Measurements from ENCODE around the gene XIRP1. TPM values are rescaled to one million over a fixed set of nuclear protein-coding genes. Genes with fewer than 3 reads are reported as not detected.

Gene XIRP1
- total RNA-seq, 4 donors from 2014 or later, result 1.3 TPM; not detected in 3

DNA sequence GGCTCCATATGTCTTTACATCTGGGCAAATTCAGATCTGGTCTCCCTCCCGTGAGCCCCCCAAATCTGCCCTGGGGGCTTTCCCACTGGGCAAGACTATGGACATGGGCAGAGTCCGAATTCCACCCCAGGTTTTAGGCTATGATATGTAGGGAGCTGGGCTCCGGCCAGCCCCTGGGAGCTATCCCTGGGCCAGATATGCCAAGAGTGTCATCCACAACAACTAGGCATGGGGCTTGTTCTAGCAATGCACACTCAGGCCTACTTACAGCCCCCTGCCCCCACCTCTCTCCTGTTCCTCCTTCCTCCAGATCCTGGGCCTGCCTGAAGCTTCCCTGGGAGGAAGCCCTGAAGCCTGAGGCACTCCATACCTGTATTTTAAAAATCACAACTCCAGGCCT, 622 bp downstream of the XIRP1 start:
- Histone ChIP-seq H3K4me3 (no peak overlapping the region), H3K27ac (replicated peaks in 1 of 4) (no peak overlapping the region)
- WGBS, result 89% methylated on average over 3 of the region's 3 CpGs

GRCh38 chr3:39191111-39191510, 1.3 kb downstream of the XIRP1 start:
- 80% methylated on average over 1 of the region's 1 CpG for WGBS
- H3K4me3 ChIP-seq, result no peak overlapping the region

More for the DNA sequence above, 622 bp downstream of the XIRP1 start:
- intact Hi-C loops (cut with DNase I), result loop anchor here (5.0 kb wide), 2 partner anchors 79 to 96 kb away; no protein-coding TSS in a partner anchor
- H3K9me3 ChIP-seq, result no peaks in the 10 kb centered on the region
- TF ChIP-seq EP300 (IDR thresholded peaks at IDR 0.05) (no peak), CTCF (IDR thresholded peaks at IDR 0.05) (no peak), POLR2A (IDR thresholded peaks at IDR 0.05; ENCODE audit: low read depth) (no peak), POLR2AphosphoS5 (IDR thresholded peaks at IDR 0.05) (no peak)
- peaks cover 14 to 22% (median 16%) of the 10 kb centered on the region in 4 donors for H3K4me1 ChIP-seq
- no peak for DNase-seq (ENCODE audit: extremely low spot score)
- H3K27me3 ChIP-seq, result no peaks in the 10 kb centered on the region
- H3K36me3 ChIP-seq, result peaks cover 0 to 29% (median 0%) of the 10 kb centered on the region in 4 donors

DNA sequence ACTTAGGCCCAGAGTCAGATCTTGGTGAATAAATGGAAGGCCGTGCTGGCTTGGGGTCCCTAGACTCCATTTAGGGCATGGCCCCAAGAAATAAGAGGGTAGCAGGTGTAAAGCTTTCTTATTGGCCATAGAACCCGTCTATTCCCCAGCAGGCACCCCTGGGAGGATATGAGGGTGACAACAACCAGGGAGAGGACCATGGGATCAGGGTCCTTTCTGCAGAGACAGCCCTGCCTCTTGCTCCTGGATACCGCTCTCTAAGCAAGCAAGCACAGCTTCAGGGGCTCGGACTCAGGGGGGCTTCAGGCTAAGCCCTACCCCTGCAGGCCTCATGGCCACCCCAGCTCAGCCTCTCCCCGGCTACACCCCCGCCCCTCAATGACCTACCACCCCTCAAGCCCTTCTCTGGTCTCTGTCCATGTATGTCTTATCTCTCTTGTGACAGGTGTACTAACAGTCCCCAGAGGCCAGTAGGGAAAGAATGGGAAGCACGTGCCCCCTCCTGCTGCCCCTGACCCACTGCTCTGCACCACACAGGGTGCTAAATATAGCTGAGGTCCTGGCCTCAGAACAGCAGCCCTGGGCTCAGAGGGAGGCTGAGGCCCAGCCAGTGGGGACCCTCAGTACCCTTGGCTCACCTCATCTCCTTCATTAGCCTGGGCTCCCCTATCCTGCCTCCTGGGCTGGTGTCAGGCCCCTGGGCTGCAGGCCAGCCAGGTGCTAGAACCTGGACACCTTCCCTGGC, 1.9 kb downstream of the XIRP1 start:
- intact Hi-C loops (cut with DNase I), result loop anchor here (5.0 kb wide), 2 partner anchors 78 to 97 kb away; no protein-coding TSS in a partner anchor
- WGBS, result 70% methylated on average over 7 of the region's 7 CpGs
- H3K36me3 ChIP-seq, result peaks cover 0 to 42% (median 0%) of the 10 kb centered on the region in 4 donors
- no peak for DNase-seq (ENCODE audit: extremely low spot score)
- no peaks in the 10 kb centered on the region for H3K9me3 ChIP-seq
- H3K4me3 ChIP-seq, result no peak overlapping the region
- no peaks in the 10 kb centered on the region for H3K27me3 ChIP-seq
- TF ChIP-seq EP300 (IDR thresholded peaks at IDR 0.05), result no peak
- no peak for TF ChIP-seq POLR2AphosphoS5 (IDR thresholded peaks at IDR 0.05)
- TF ChIP-seq POLR2A (IDR thresholded peaks at IDR 0.05; ENCODE audit: low read depth), result no peak
- TF ChIP-seq CTCF (IDR thresholded peaks at IDR 0.05), result no peak
- H3K27ac ChIP-seq (replicated peaks in 1 of 4), result peak overlapping the region in 2 of 4 donors; percentile 13 to 27
- peaks cover 9 to 14% (median 9%) of the 10 kb centered on the region in 4 donors for H3K4me1 ChIP-seq

More at GRCh38 chr3:39191111-39191510, 1.3 kb downstream of the XIRP1 start:
- no peak for TF ChIP-seq EP300 (IDR thresholded peaks at IDR 0.05)
- TF ChIP-seq POLR2A (IDR thresholded peaks at IDR 0.05; ENCODE audit: low read depth), result no peak
- TF ChIP-seq POLR2AphosphoS5 (IDR thresholded peaks at IDR 0.05), result no peak
- no peak for TF ChIP-seq CTCF (IDR thresholded peaks at IDR 0.05)
- intact Hi-C loops (cut with DNase I), result loop anchor here (5.0 kb wide), 2 partner anchors 79 to 96 kb away; no protein-coding TSS in a partner anchor
- Histone ChIP-seq H3K9me3 (no peaks in the 10 kb centered on the region), H3K36me3 (peaks cover 0 to 36% (median 0%) of the 10 kb centered on the region in 4 donors), H3K27me3 (no peaks in the 10 kb centered on the region), H3K27ac (replicated peaks in 1 of 4) (no peak overlapping the region), H3K4me1 (peaks cover 10 to 15% (median 11%) of the 10 kb centered on the region in 4 donors)
- DNase-seq (ENCODE audit: extremely low spot score), result no peak

- Histone ChIP-seq H3K27ac (replicated peaks in 1 of 4) (peak overlapping the region in 2 of 4 donors; percentile 13 to 27), H3K4me1 (peaks cover 9 to 14% (median 11%) of the 10 kb centered on the region in 4 donors), H3K27me3 (no peaks in the 10 kb centered on the region), H3K9me3 (no peaks in the 10 kb centered on the region), H3K36me3 (peaks cover 0 to 48% (median 0%) of the 10 kb centered on the region in 4 donors), H3K4me3 (no peak overlapping the region)
- peak; percentile 54 to 61 for TF ChIP-seq POLR2AphosphoS5 (IDR thresholded peaks at IDR 0.05)
- TF ChIP-seq CTCF (IDR thresholded peaks at IDR 0.05), result peak; percentile 75 to 86 (median 78)
- TF ChIP-seq EP300 (IDR thresholded peaks at IDR 0.05), result no peak
- no peak for TF ChIP-seq POLR2A (IDR thresholded peaks at IDR 0.05; ENCODE audit: low read depth)
- intact Hi-C loops (cut with DNase I), result loop anchor here (5.0 kb wide), 2 partner anchors 78 to 97 kb away; no protein-coding TSS in a partner anchor
- no peak for DNase-seq (ENCODE audit: extremely low spot score)
- 38% methylated on average over 5 of the region's 5 CpGs for WGBS
These were observed 2.5 kb downstream of the XIRP1 start for GRCh38 chr3:39189959-39190269.
